Measurements from ENCODE around the gene MACROD2.

DNA sequence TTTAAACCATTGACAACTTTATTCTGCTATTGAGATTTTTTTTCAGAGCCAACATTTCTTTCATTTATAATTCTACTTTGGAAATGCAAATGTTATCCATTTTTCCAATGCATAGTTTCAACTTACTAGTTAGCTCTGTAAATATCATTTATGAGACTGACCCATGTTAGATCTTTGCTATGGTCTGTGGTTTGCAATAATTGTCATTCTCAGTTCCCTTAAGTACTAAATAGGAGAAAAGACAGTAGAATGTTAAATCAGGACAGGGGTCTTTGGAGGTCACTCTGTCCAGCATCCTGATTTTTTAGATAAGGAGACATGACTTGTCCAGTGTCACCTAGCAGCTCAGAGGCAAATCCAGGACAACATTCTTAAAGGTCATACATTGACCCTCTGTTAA is 864.3 kb downstream of the MACROD2 start:
- TF ChIP-seq CTCF (IDR thresholded peaks at IDR 0.05) (no peak), POLR2A (IDR thresholded peaks at IDR 0.05) (no peak)
